HCT116 (cell line): ENCODE measurements around the gene RGL3. TPM values are rescaled to one million over a fixed set of nuclear protein-coding genes. Genes with fewer than 3 reads are reported as not detected.

Experiments used
- ATAC-seq: fragments of 200-7000 bp; cut with Tn5 transposase; 2 replicates; pipeline ENCODE4 v1.9.1; 2020; ENCODE audit warnings: mild to moderate bottlenecking, moderate library complexity
- BruUV-seq: library from RNA; stranded (reverse); fragments of 400-500 nt; replicated peaks from 2 replicates; lab custom pipeline; 2021; lab: Mats Ljungman, UMichigan
- CTCF ChIA-PET: fragments of 300-600 bp; sonication (Branson Sonifier 250); formaldehyde crosslinking; loops from one replicate; lab custom pipeline; 2021; ENCODE audit warnings: antibody characterized with exemption; lab: Charles Lee
- POLR2A ChIA-PET: fragments of 300-600, 350-600 bp; sonication (Branson Sonifier 250); formaldehyde crosslinking; loops from one replicate; lab custom pipeline; 2021; ENCODE audit warnings: antibody characterized with exemption; lab: Charles Lee
- RAD21 ChIA-PET, 2 experiments: fragments of 300-600 bp; sonication (Branson Sonifier 250); formaldehyde crosslinking; loops; one replicate each; lab custom pipeline; 2023; ENCODE audit warnings: low total read pairs in 2 of 2; ENCODE audit not compliant: uncharacterized antibody in 2 of 2, unreplicated experiment in 2 of 2, low non-redundant PET in 1 of 2; lab: Charles Lee
- DNase-seq: peaks from one replicate; pipeline ENCODE4 v3.0.0-alpha.2; 2010; ENCODE audit warnings: low read depth, low spot score
- H2AFZ ChIP-seq: fragments of 200-600 bp; shearing (Covaris generic), sonication (generic); 2 replicates; pipeline ENCODE4 v1.6.1; 2017; ENCODE audit warnings: low read depth, mixed run types, mixed read lengths, antibody characterized with exemption, low read length; ENCODE audit not compliant: poor library complexity, severe bottlenecking
- H3K27ac ChIP-seq: 2 replicates; pipeline ENCODE4 v1.5.1; 2012; ENCODE audit warnings: low read depth, low read length
- H3K27me3 ChIP-seq: fragments of 200-600 bp; sonication (generic); 2 replicates; pipeline ENCODE4 v1.6.1; 2016; ENCODE audit warnings: mixed run types, low read length, mixed read lengths; ENCODE audit not compliant: insufficient read depth
- H3K36me3 ChIP-seq, 2 experiments: fragments of 200-500 bp in 1 of 2; fragments of 200-600 bp in 1 of 2; sonication (Bioruptor generic) in 1 of 2; sonication (generic) in 1 of 2; 2 replicates each; pipeline versions ENCODE4 v1.5.1 to v1.6.1; 2014 to 2016; ENCODE audit warnings: low read length in 2 of 2, inconsistent platforms in 1 of 2, mixed read lengths in 1 of 2, mixed run types in 1 of 2; ENCODE audit not compliant: insufficient read depth in 2 of 2, control insufficient read depth in 1 of 2
- H3K4me1 ChIP-seq, 2 experiments: fragments of 200-600 bp in 1 of 2; sonication (generic) in 1 of 2; 2 replicates each; pipeline versions ENCODE4 v1.5.1 to v1.6.1; 2012 to 2017; ENCODE audit warnings: low read length in 2 of 2, inconsistent platforms in 1 of 2, mild to moderate bottlenecking in 1 of 2, mixed read lengths in 1 of 2, mixed run types in 1 of 2, moderate library complexity in 1 of 2; ENCODE audit not compliant: insufficient read depth in 2 of 2, control insufficient read depth in 1 of 2
- H3K4me2 ChIP-seq: fragments of 200-600 bp; sonication (generic); 2 replicates; pipeline ENCODE4 v1.6.1; 2017; ENCODE audit warnings: mixed run types, low read length, mixed read lengths
- H3K4me3 ChIP-seq, 2 experiments: fragments of 200-600 bp in 1 of 2; sonication (generic) in 1 of 2; replicated peaks in 1 of 2; 2 replicates each; pipeline ENCODE4 v1.5.1; 2011 to 2016; ENCODE audit warnings: low read length in 2 of 2, control low read depth in 1 of 2, low read depth in 1 of 2, mild to moderate bottlenecking in 1 of 2, mixed read lengths in 1 of 2, mixed run types in 1 of 2
- H3K79me2 ChIP-seq: fragments of 200-600 bp; sonication (generic); 2 replicates; pipeline ENCODE4 v1.6.1; 2017; ENCODE audit warnings: mild to moderate bottlenecking, mixed run types, low read length, moderate library complexity, mixed read lengths; ENCODE audit not compliant: insufficient read depth
- H3K9ac ChIP-seq: fragments of 200-600 bp; sonication (generic); 2 replicates; pipeline ENCODE4 v1.6.1; 2016; ENCODE audit warnings: low read length, mixed read lengths
- H3K9me2 ChIP-seq: fragments of 200-600 bp; sonication (generic), shearing (Covaris generic); 2 replicates; pipeline ENCODE4 v1.6.1; 2017; ENCODE audit warnings: mixed run types, mild to moderate bottlenecking, moderate library complexity; ENCODE audit not compliant: insufficient read depth
- H3K9me3 ChIP-seq, 2 experiments: fragments of 200-500 bp in 1 of 2; fragments of 200-600 bp in 1 of 2; sonication (Bioruptor generic) in 1 of 2; sonication (generic) in 1 of 2; 2 replicates each; pipeline ENCODE4 v1.6.1; 2014 to 2017; ENCODE audit warnings: low read length in 2 of 2, mixed read lengths in 2 of 2, inconsistent platforms in 1 of 2, low read depth in 1 of 2, mild to moderate bottlenecking in 1 of 2, mixed run types in 1 of 2, moderate library complexity in 1 of 2; ENCODE audit not compliant: control insufficient read depth in 1 of 2, insufficient read depth in 1 of 2
- H4K20me1 ChIP-seq: fragments of 200-600 bp; sonication (generic), shearing (Covaris generic); 2 replicates; pipeline ENCODE4 v1.6.1; 2017; ENCODE audit warnings: mixed run types, mild to moderate bottlenecking, moderate library complexity; ENCODE audit not compliant: insufficient read depth
- CBX3 ChIP-seq: IDR thresholded peaks from 2 replicates; pipeline ENCODE4 v1.6.1; 2012; ENCODE audit warnings: low read depth
- CEBPB ChIP-seq: IDR thresholded peaks from 2 replicates; pipeline ENCODE4 v1.6.1; 2012; ENCODE audit warnings: low read depth
- EGR1 ChIP-seq: IDR thresholded peaks from 2 replicates; pipeline ENCODE4 v1.6.1; 2012; ENCODE audit warnings: low read depth
- ELF1 ChIP-seq: IDR thresholded peaks from 2 replicates; pipeline ENCODE4 v1.6.1; 2012; ENCODE audit warnings: low read depth, borderline replicate concordance
- EZH2phosphoT487 ChIP-seq: fragments of 200-600 bp; IDR thresholded peaks from 2 replicates; pipeline ENCODE4 v1.6.1; 2018; ENCODE audit warnings: antibody characterized with exemption, borderline replicate concordance
- FOSL1 ChIP-seq: IDR thresholded peaks from 2 replicates; pipeline ENCODE4 v1.6.1; 2012; ENCODE audit warnings: low read depth
- JUND ChIP-seq: IDR thresholded peaks from 2 replicates; pipeline ENCODE4 v1.6.1; 2012
- MAX ChIP-seq: IDR thresholded peaks from 2 replicates; pipeline ENCODE4 v1.6.1; 2012
- POLR2A ChIP-seq: IDR thresholded peaks from 2 replicates; pipeline ENCODE4 v1.7.0; 2011; ENCODE audit warnings: borderline replicate concordance; ENCODE audit not compliant: insufficient read depth, insufficient read length; ENCODE audit errors: extremely low read depth
- POLR2AphosphoS5 ChIP-seq: IDR thresholded peaks from 2 replicates; pipeline ENCODE4 v1.6.1; 2011; ENCODE audit warnings: mild to moderate bottlenecking, low read depth, low read length, moderate library complexity
- RAD21 ChIP-seq: IDR thresholded peaks from 2 replicates; pipeline ENCODE4 v1.6.1; 2012; ENCODE audit warnings: low read depth, mild to moderate bottlenecking
- SIN3A ChIP-seq: IDR thresholded peaks from 2 replicates; pipeline ENCODE4 v1.6.1; 2012; ENCODE audit warnings: low read depth
- SP1 ChIP-seq: IDR thresholded peaks from 2 replicates; pipeline ENCODE4 v1.6.1; 2012; ENCODE audit warnings: low read depth
- TCF7L2 ChIP-seq: IDR thresholded peaks from 2 replicates; pipeline ENCODE4 v1.7.0; 2011; ENCODE audit warnings: borderline replicate concordance, inconsistent platforms; ENCODE audit not compliant: insufficient read depth, insufficient read length; ENCODE audit errors: extremely low read depth
- ZBTB33 ChIP-seq: IDR thresholded peaks from 2 replicates; pipeline ENCODE4 v1.6.1; 2011; ENCODE audit warnings: mild to moderate bottlenecking, low read length, moderate library complexity; ENCODE audit not compliant: insufficient replicate concordance; ENCODE audit errors: extremely low read depth
- ZNF274 ChIP-seq: fragments of 200-500 bp; sonication (Bioruptor generic); IDR thresholded peaks from 2 replicates; pipeline ENCODE4 v1.6.1; 2014; ENCODE audit warnings: mild to moderate bottlenecking, low read depth, low read length, inconsistent platforms
- intact Hi-C: fragments of 100-400 bp; cut with micrococcal nuclease; formaldehyde crosslinking; loops from 2 replicates; pipeline ENCODE4 v1.10.0; 2022
- total RNA-seq: library from RNA; stranded (reverse); gene quantifications from one replicate; pipeline ENCODE4 v1.2.1, GENCODE V29; 2021; ENCODE audit not compliant: unreplicated experiment

The RGL3 gene
- total RNA-seq, 1 experiment from 2014 or later, result 99.2 TPM

DNA sequence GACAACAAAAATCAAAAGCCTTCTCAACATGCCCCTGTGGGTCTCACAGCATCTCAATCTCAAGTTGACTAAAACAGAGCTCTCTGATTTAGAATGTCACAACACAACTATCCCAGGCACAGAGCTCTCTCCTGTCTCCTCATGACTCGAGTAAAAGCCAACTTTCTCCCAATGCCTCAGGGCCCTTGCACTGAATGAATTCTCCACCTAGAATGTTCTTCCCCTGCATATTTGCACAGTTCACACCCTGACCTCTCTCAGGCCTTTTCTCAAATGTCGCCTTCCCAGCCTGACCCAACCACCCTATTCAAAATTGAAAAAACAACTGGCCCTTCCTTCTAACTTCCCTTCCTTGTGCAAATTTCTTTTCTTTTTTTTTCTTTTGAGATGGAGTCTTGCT, 48.4 kb downstream of the RGL3 start:
- no peaks in the 10 kb centered on the region for H3K9me3 ChIP-seq
- no peak overlapping the region for H3K9ac ChIP-seq
- peaks cover 2% of the 10 kb centered on the region; the same call in 1 of the 2 replicates for H3K79me2 ChIP-seq
- intact Hi-C loops, result no loop called here
- CTCF ChIA-PET, result no interaction called here
- no TSS peak for BruUV-seq
- H4K20me1 ChIP-seq, result no peaks in the 10 kb centered on the region
- DNase-seq, result no peak
- no peak overlapping the region for H2AFZ ChIP-seq
- no peak for ATAC-seq
- RAD21 ChIA-PET, result no interaction called here
- no peaks in the 10 kb centered on the region for H3K27me3 ChIP-seq
- POLR2A ChIA-PET, result no interaction called here
- no peak overlapping the region for H3K4me2 ChIP-seq
- no peaks in the 10 kb centered on the region for H3K36me3 ChIP-seq
- H3K27ac ChIP-seq, result no peak overlapping the region
- no peak for TF ChIP-seq CBX3
- no peak for TF ChIP-seq EZH2phosphoT487
- no peak for TF ChIP-seq ZNF274
- TF ChIP-seq POLR2AphosphoS5, result no peak
- no peak for TF ChIP-seq POLR2A
- no peak for TF ChIP-seq JUND
- TF ChIP-seq RAD21, result no peak
- no peak for TF ChIP-seq TCF7L2
- TF ChIP-seq ZBTB33, result no peak
- H3K4me3 ChIP-seq, result no peak overlapping the region
- peaks cover 12 to 17% of the 10 kb centered on the region in 2 experiments for H3K4me1 ChIP-seq
- H3K9me2 ChIP-seq, result no peaks in the 10 kb centered on the region

- Histone ChIP-seq H3K4me1 (no peaks in the 10 kb centered on the region), H4K20me1 (no peaks in the 10 kb centered on the region), H2AFZ (no peak overlapping the region), H3K27ac (no peak overlapping the region), H3K9ac (no peak overlapping the region), H3K27me3 (no peaks in the 10 kb centered on the region), H3K9me2 (no peaks in the 10 kb centered on the region), H3K36me3 (no peaks in the 10 kb centered on the region; a peak in 1 of 4 replicates), H3K9me3 (no peaks in the 10 kb centered on the region), H3K4me2 (no peak overlapping the region), H3K79me2 (no peaks in the 10 kb centered on the region), H3K4me3 (no peak overlapping the region)
- ChIA-PET CTCF (interaction anchor here (2.8 kb wide), 1 partner anchor 15 kb away, joined by 11 read pairs; no protein-coding TSS in a partner anchor), POLR2A (no interaction called here), RAD21 (no interaction called here)
- no peak for DNase-seq
- ATAC-seq, result no peak
- intact Hi-C loops, result no loop called here
- no TSS peak for BruUV-seq
- TF ChIP-seq FOSL1, result no peak
- no peak for TF ChIP-seq ZNF274
- TF ChIP-seq RAD21, result no peak
- TF ChIP-seq EGR1, result no peak
- TF ChIP-seq MAX, result no peak
- no peak for TF ChIP-seq SP1
- TF ChIP-seq SIN3A, result no peak
- TF ChIP-seq CBX3, result no peak
- no peak for TF ChIP-seq ZBTB33
- no peak for TF ChIP-seq CEBPB
- TF ChIP-seq JUND, result no peak
- TF ChIP-seq ELF1, result no peak
These were observed 51.6 kb downstream of the RGL3 start for GRCh38 chr19:11367528-11367927.
